ENCODE data around the gene SMOC2.

GRCh38 chr6:168628176-168628553 is 187.2 kb downstream of the SMOC2 start:
- TF ChIP-seq REST (IDR thresholded peaks at IDR 0.05; ENCODE audit: low read depth) (no peak), FOXM1 (IDR thresholded peaks at IDR 0.05; ENCODE audit: borderline replicate concordance, low read depth) (no peak), TAF1 (IDR thresholded peaks at IDR 0.05; ENCODE audit: low read depth) (no peak), YY1 (IDR thresholded peaks at IDR 0.05; ENCODE audit: low read depth) (no peak), MAX (IDR thresholded peaks at IDR 0.05) (no peak), TEAD4 (IDR thresholded peaks at IDR 0.05) (no peak), CEBPB (IDR thresholded peaks at IDR 0.05) (no peak), TCF12 (IDR thresholded peaks at IDR 0.05; ENCODE audit: low read depth) (no peak)
